Hepatocyte (in vitro differentiated cells): ENCODE data around the gene TRIM49D1.
"Not testable (repeated sequence)": the region's sequence is repeated elsewhere in the genome, so short reads cannot be mapped to it uniquely, and the experiment has no call there.

Source experiments
- EZH2phosphoT487 ChIP-seq: fragments of 200-600 bp; sonication (generic); IDR thresholded peaks from one replicate; pipeline ENCODE4 v1.6.1; 2018; ENCODE audit warnings: antibody characterized with exemption, mild to moderate bottlenecking, low read depth, moderate library complexity; ENCODE audit not compliant: unreplicated experiment, severe bottlenecking
- TF ChIP-seq, protein P1 (sequence below): fragments of 200-600 bp; sonication (generic); IDR thresholded peaks from 2 replicates; pipeline ENCODE4 v1.5.1; 2016; ENCODE audit warnings: antibody characterized with exemption, mild to moderate bottlenecking; ENCODE audit not compliant: poor library complexity

DNA sequence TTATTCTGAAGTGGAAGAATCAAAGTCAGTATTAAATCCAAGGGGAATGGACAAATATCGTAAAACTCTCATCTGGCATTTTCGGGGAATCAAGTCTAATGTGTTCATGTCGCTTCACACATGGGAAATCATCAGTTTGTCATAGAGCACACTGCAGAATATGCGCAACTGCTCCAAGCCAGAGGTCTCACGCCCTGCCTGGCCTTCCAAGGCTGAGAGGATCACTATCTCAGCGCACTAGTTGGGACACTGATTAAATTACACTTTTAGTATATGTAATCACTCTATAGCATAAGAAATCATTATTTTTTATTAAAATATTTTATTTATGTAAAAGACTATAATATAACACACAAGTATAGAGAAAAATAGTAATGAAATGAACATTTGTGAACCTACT, 38.8 kb upstream of the TRIM49D1 start:
- TF ChIP-seq EZH2phosphoT487, result not testable (repeated sequence)
- TF ChIP-seq, protein P1, sequence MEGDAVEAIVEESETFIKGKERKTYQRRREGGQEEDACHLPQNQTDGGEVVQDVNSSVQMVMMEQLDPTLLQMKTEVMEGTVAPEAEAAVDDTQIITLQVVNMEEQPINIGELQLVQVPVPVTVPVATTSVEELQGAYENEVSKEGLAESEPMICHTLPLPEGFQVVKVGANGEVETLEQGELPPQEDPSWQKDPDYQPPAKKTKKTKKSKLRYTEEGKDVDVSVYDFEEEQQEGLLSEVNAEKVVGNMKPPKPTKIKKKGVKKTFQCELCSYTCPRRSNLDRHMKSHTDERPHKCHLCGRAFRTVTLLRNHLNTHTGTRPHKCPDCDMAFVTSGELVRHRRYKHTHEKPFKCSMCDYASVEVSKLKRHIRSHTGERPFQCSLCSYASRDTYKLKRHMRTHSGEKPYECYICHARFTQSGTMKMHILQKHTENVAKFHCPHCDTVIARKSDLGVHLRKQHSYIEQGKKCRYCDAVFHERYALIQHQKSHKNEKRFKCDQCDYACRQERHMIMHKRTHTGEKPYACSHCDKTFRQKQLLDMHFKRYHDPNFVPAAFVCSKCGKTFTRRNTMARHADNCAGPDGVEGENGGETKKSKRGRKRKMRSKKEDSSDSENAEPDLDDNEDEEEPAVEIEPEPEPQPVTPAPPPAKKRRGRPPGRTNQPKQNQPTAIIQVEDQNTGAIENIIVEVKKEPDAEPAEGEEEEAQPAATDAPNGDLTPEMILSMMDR, result not testable (repeated sequence)
